Muscle of leg (tissue), 11 donors: ENCODE measurements around the gene EPM2AIP1. TPM values are rescaled to one million over a fixed set of nuclear protein-coding genes. Genes with fewer than 3 reads are reported as not detected.

Experiments
- DNase-seq: peaks from one replicate; pipeline ENCODE4 v3.0.0; 2013
- H3K27ac ChIP-seq: one replicate; pipeline ENCODE4 v1.5.1; 2013; ENCODE audit warnings: mild to moderate bottlenecking, low read length, control low read depth
- H3K27me3 ChIP-seq: one replicate; pipeline ENCODE4 v1.6.1; 2013; ENCODE audit warnings: low read length; ENCODE audit not compliant: control insufficient read depth, insufficient read depth
- H3K36me3 ChIP-seq: one replicate; pipeline ENCODE4 v1.6.1; 2013; ENCODE audit warnings: low read length; ENCODE audit not compliant: control insufficient read depth, insufficient read depth
- H3K4me1 ChIP-seq: one replicate; pipeline ENCODE4 v1.6.1; 2013; ENCODE audit warnings: low read length; ENCODE audit not compliant: control insufficient read depth, insufficient read depth
- H3K4me3 ChIP-seq: one replicate; pipeline ENCODE4 v1.5.1; 2013; ENCODE audit warnings: low read length, control low read depth
- H3K9me3 ChIP-seq: replicated peaks from 2 replicates; pipeline ENCODE4 v1.6.1; 2013; ENCODE audit warnings: low read depth, low read length; ENCODE audit not compliant: control insufficient read depth
- WGBS: methylation state at CpG from one replicate; pipeline ENCODE4 v1.1.5; 2013; ENCODE audit warnings: missing lambda C conversion rate; ENCODE audit not compliant: insufficient coverage; 5-methylcytosine and 5-hydroxymethylcytosine counted together
- polyA plus RNA-seq, 8 donors: library from polyadenylated mRNA; unstranded; fragments of 120-200 nt; gene quantifications; one replicate each; pipeline versions ENCODE4 v1.2.1 to v1.2.3, GENCODE V29; 2013; ENCODE audit warnings: inconsistent platforms in 1 of 8, low replicate concordance in 1 of 8; ENCODE audit not compliant: insufficient read length in 8 of 8, insufficient read depth in 1 of 8
- total RNA-seq: library from RNA; stranded (reverse); fragments of 120-200 nt; gene quantifications from one replicate; pipeline ENCODE4 v1.2.4, GENCODE V29; 2013

EPM2AIP1 gene
- total and polyA plus RNA-seq, 9 donors, result 19.4 to 32.3 (median 26.2) TPM

- Histone ChIP-seq H3K27ac (peak overlapping the region; percentile 72), H3K4me1 (peaks cover 14% of the 10 kb centered on the region), H3K27me3 (no peaks in the 10 kb centered on the region), H3K36me3 (peaks cover 57% of the 10 kb centered on the region), H3K4me3 (no peak overlapping the region), H3K9me3 (peaks cover 2% of the 10 kb centered on the region)
- WGBS, result no CpG with 5 or more reads among the region's 3 CpGs
- DNase-seq, result peak; percentile 93
Measured at GRCh38 chr3:37030588-37030987, 37.7 kb upstream of the EPM2AIP1 start.

GRCh38 chr3:37029516-37030163, 36.7 kb upstream of the EPM2AIP1 start:
- Histone ChIP-seq H3K27ac (peak overlapping the region; percentile 72), H3K9me3 (peaks cover 5% of the 10 kb centered on the region), H3K36me3 (peaks cover 56% of the 10 kb centered on the region), H3K4me1 (peaks cover 14% of the 10 kb centered on the region), H3K4me3 (no peak overlapping the region), H3K27me3 (no peaks in the 10 kb centered on the region)
- DNase-seq, result no peak

- no peak overlapping the region for H3K27ac ChIP-seq
- H3K4me3 ChIP-seq, result no peak overlapping the region
- no peak for DNase-seq
- no CpG with 5 or more reads among the region's 1 CpG for WGBS
- H3K36me3 ChIP-seq, result peaks cover 55% of the 10 kb centered on the region
- no peaks in the 10 kb centered on the region for H3K27me3 ChIP-seq
- H3K9me3 ChIP-seq, result peaks cover 6% of the 10 kb centered on the region
- H3K4me1 ChIP-seq, result peaks cover 14% of the 10 kb centered on the region
Measured at GRCh38 chr3:37029111-37029510, 36.2 kb upstream of the EPM2AIP1 start.

- H3K27me3 ChIP-seq, result no peaks in the 10 kb centered on the region
- peak; percentile 50 for DNase-seq
- WGBS, result no CpG with 5 or more reads among the region's 1 CpG
- no peak overlapping the region for H3K4me3 ChIP-seq
- H3K27ac ChIP-seq, result no peak overlapping the region
- H3K4me1 ChIP-seq, result peaks cover 14% of the 10 kb centered on the region
- peaks cover 6% of the 10 kb centered on the region for H3K9me3 ChIP-seq
- H3K36me3 ChIP-seq, result peaks cover 57% of the 10 kb centered on the region
Measured at GRCh38 chr3:37028329-37028728, 35.4 kb upstream of the EPM2AIP1 start.

- peaks cover 6% of the 10 kb centered on the region for H3K9me3 ChIP-seq
- no peaks in the 10 kb centered on the region for H3K27me3 ChIP-seq
- DNase-seq, result no peak
- peaks cover 12% of the 10 kb centered on the region for H3K4me1 ChIP-seq
- no peak overlapping the region for H3K4me3 ChIP-seq
- H3K27ac ChIP-seq, result no peak overlapping the region
- peaks cover 65% of the 10 kb centered on the region for H3K36me3 ChIP-seq
- 100% methylated on average over 4 of the region's 5 CpGs for WGBS
Measured at GRCh38 chr3:37026851-37027250, 33.9 kb upstream of the EPM2AIP1 start.

GRCh38 chr3:37025561-37026335, 32.8 kb upstream of the EPM2AIP1 start:
- Histone ChIP-seq H3K27ac (no peak overlapping the region), H3K4me1 (peaks cover 4% of the 10 kb centered on the region), H3K9me3 (peaks cover 6% of the 10 kb centered on the region), H3K27me3 (no peaks in the 10 kb centered on the region), H3K36me3 (peaks cover 69% of the 10 kb centered on the region), H3K4me3 (no peak overlapping the region)
- no peak for DNase-seq
- WGBS, result 96% methylated on average over 3 of the region's 3 CpGs

GRCh38 chr3:37024820-37025405, 32.0 kb upstream of the EPM2AIP1 start:
- Histone ChIP-seq H3K4me1 (peaks cover 3% of the 10 kb centered on the region), H3K9me3 (peaks cover 6% of the 10 kb centered on the region), H3K4me3 (no peak overlapping the region), H3K36me3 (peaks cover 77% of the 10 kb centered on the region), H3K27me3 (no peaks in the 10 kb centered on the region), H3K27ac (no peak overlapping the region)
- no CpG with 5 or more reads among the region's 3 CpGs for WGBS
- DNase-seq, result no peak

GRCh38 chr3:37024092-37024491, 31.2 kb upstream of the EPM2AIP1 start:
- Histone ChIP-seq H3K4me3 (no peak overlapping the region), H3K36me3 (peaks cover 78% of the 10 kb centered on the region), H3K9me3 (peaks cover 6% of the 10 kb centered on the region), H3K27ac (no peak overlapping the region), H3K27me3 (no peaks in the 10 kb centered on the region), H3K4me1 (no peaks in the 10 kb centered on the region)
- no peak for DNase-seq
- WGBS, result no CpG with 5 or more reads among the region's 2 CpGs

- no peaks in the 10 kb centered on the region for H3K9me3 ChIP-seq
- no peak overlapping the region for H3K4me3 ChIP-seq
- no peaks in the 10 kb centered on the region for H3K27me3 ChIP-seq
- no peak for DNase-seq
- H3K36me3 ChIP-seq, result peaks cover 67% of the 10 kb centered on the region
- H3K27ac ChIP-seq, result no peak overlapping the region
- WGBS, result no CpG with 5 or more reads among the region's 3 CpGs
- H3K4me1 ChIP-seq, result no peaks in the 10 kb centered on the region
Measured at GRCh38 chr3:37017683-37018082, 24.8 kb upstream of the EPM2AIP1 start.

GRCh38 chr3:37016903-37017302, 24.0 kb upstream of the EPM2AIP1 start:
- Histone ChIP-seq H3K4me1 (no peaks in the 10 kb centered on the region), H3K36me3 (peaks cover 63% of the 10 kb centered on the region), H3K27ac (no peak overlapping the region), H3K9me3 (no peaks in the 10 kb centered on the region), H3K4me3 (no peak overlapping the region), H3K27me3 (no peaks in the 10 kb centered on the region)
- no CpG with 5 or more reads among the region's 8 CpGs for WGBS
- no peak for DNase-seq
